Transverse colon (tissue), 4 donors: ENCODE results near the gene PIAS1. TPM values are rescaled to one million over a fixed set of nuclear protein-coding genes. Genes with fewer than 3 reads are reported as not detected.
"Not testable (repeated sequence)": the region's sequence is repeated elsewhere in the genome, so short reads cannot be mapped to it uniquely, and the experiment has no call there.

Source experiments
- DNase-seq: peaks from one replicate; pipeline ENCODE4 v3.0.0-alpha.2; 2019
- H3K27ac ChIP-seq, 4 donors: fragments of 200-600 bp; sonication (generic); 2 replicates each; pipeline ENCODE4 v1.5.1; 2016 to 2018; ENCODE audit warnings: inconsistent platforms in 4 of 4
- H3K27me3 ChIP-seq: fragments of 200-600 bp; sonication (generic); 2 replicates; pipeline ENCODE4 v1.5.1; 2017; ENCODE audit warnings: inconsistent platforms
- H3K36me3 ChIP-seq, 4 donors: fragments of 200-600 bp; sonication (generic); 2 replicates each; pipeline ENCODE4 v1.5.1; 2017 to 2019; ENCODE audit warnings: inconsistent platforms in 4 of 4
- H3K4me1 ChIP-seq, 4 donors: fragments of 200-600 bp; sonication (generic); 2 replicates each; pipeline ENCODE4 v1.5.1; 2017 to 2020; ENCODE audit warnings: inconsistent platforms in 4 of 4
- H3K4me3 ChIP-seq, 4 donors: fragments of 200-600 bp; sonication (generic); 1 replicate in 1 of 4; 2 replicates in 3 of 4; pipeline versions ENCODE4 v1.5.1 to v1.6.1; 2017 to 2019; ENCODE audit warnings: inconsistent platforms in 4 of 4
- H3K9me3 ChIP-seq, 2 donors: fragments of 200-600 bp; sonication (generic); 2 replicates each; pipeline ENCODE4 v1.5.1; 2017 to 2019; ENCODE audit warnings: inconsistent platforms in 2 of 2
- EP300 ChIP-seq: sonication (generic); formaldehyde crosslinking; IDR thresholded peaks from one replicate; pipeline ENCODE4 v1.6.1; 2017; ENCODE audit warnings: antibody characterized with exemption, low read depth
- POLR2A ChIP-seq: fragments of 450-650 bp; IDR thresholded peaks from one replicate; pipeline ENCODE4 v1.6.1; 2016; ENCODE audit warnings: antibody characterized with exemption, mild to moderate bottlenecking, moderate library complexity
- POLR2AphosphoS5 ChIP-seq, 3 donors: sonication (generic); formaldehyde crosslinking; IDR thresholded peaks; one replicate each; pipeline ENCODE4 v1.6.1; 2016; ENCODE audit warnings: antibody characterized with exemption in 3 of 3
- WGBS, 2 donors: methylation state at CpG; one replicate each; pipeline ENCODE4 v1.1.5; 2018; ENCODE audit warnings: low coverage in 1 of 2; 5-methylcytosine and 5-hydroxymethylcytosine counted together
- in situ Hi-C, 4 donors: fragments of 200-750 bp; cut with MboI; loops; one replicate each; pipeline versions ENCODE4 v1.15.0 to v1.15.1; 2017; ENCODE audit warnings: low sequenced_read_pairs in 3 of 4, low pct_ligation_motif_present in 1 of 4, low pct_unique_long_range_greater_than_20kb in 1 of 4
- intact Hi-C: fragments of 100-400 bp; cut with DNase I; formaldehyde crosslinking; loops from one replicate; pipeline ENCODE4 v1.15.1; 2023; ENCODE audit warnings: low total_unique reads
- total RNA-seq, 4 donors: library from RNA; depleted of rRNA; stranded (reverse); fragments of >200 nt; gene quantifications; one replicate each; pipeline ENCODE4 v1.1.0, GENCODE V29; 2016
- TF ChIP-seq, protein P1 (sequence below), 5 experiments: fragments of 200-600 bp in 3 of 5; fragments of 450-650 bp in 2 of 5; sonication (generic) in 3 of 5; IDR thresholded peaks; 1 replicate in 2 of 5; 2 replicates in 3 of 5; pipeline ENCODE4 v1.5.1; 2016 to 2017; ENCODE audit warnings: antibody characterized with exemption in 5 of 5, inconsistent platforms in 3 of 5, mild to moderate bottlenecking in 2 of 5, moderate library complexity in 1 of 5

Gene PIAS1
- total RNA-seq, 4 donors from 2014 or later = 34.0 to 141 (median 55.4) TPM

DNA sequence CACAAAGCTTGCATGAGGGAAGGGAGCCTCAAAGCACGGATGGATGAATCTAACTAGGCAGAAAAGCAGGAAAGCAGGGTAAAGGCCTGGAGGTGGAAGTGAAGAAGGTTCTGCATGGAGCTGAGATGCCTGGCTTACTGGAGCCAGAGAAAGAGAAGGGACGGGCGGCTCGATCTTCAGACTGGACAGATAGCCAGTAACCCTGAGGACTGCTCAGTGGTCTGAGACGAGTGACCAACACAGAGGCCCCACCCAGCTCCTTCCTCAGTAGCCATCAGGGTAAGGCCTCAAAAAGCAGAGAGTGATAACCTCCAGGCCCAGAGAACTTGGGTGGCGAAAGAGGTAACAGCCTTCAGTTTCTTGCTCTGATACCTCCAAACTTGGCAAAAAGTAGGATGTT, 169.1 kb downstream of the PIAS1 start:
- intact Hi-C loops = no loop called here
- in situ Hi-C loops = no loop called here
- Histone ChIP-seq H3K36me3 (no peaks in the 10 kb centered on the region), H3K27me3 (no peaks in the 10 kb centered on the region), H3K4me3 (no peak overlapping the region), H3K4me1 (peaks cover 0 to 6% (median 5%) of the 10 kb centered on the region in 4 donors), H3K9me3 (no peaks in the 10 kb centered on the region), H3K27ac (no peak overlapping the region)
- DNase-seq = no peak
- WGBS, 2 donors = 69 to 89% methylated on average over 3 to 6 of the region's 6 CpGs
- TF ChIP-seq POLR2A = no peak
- no peak for TF ChIP-seq EP300
- TF ChIP-seq, protein P1, sequence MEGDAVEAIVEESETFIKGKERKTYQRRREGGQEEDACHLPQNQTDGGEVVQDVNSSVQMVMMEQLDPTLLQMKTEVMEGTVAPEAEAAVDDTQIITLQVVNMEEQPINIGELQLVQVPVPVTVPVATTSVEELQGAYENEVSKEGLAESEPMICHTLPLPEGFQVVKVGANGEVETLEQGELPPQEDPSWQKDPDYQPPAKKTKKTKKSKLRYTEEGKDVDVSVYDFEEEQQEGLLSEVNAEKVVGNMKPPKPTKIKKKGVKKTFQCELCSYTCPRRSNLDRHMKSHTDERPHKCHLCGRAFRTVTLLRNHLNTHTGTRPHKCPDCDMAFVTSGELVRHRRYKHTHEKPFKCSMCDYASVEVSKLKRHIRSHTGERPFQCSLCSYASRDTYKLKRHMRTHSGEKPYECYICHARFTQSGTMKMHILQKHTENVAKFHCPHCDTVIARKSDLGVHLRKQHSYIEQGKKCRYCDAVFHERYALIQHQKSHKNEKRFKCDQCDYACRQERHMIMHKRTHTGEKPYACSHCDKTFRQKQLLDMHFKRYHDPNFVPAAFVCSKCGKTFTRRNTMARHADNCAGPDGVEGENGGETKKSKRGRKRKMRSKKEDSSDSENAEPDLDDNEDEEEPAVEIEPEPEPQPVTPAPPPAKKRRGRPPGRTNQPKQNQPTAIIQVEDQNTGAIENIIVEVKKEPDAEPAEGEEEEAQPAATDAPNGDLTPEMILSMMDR (IDR thresholded peaks at IDR 0.05) = no peak
- no peak for TF ChIP-seq POLR2AphosphoS5 (IDR thresholded peaks at IDR 0.05)

DNA sequence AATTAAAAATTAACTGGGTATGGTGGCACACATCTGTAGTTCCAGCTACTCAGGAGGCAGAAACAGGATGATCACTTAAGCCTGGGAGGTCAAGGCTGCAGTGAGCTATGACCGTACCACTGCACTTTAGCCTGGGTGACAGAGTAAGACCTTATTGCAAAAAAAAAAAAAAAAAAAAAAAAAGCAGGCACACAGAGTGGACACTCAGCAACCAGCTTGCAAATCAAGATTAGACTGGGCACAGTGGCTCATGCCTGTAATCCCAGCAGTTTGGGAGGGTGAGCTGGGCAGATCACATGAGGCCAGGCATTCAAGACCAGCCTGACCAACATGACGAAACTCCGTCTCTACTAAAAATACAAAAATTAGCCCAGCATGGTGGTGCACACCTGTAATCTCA, 170.0 kb downstream of the PIAS1 start:
- DNase-seq = no peak
- intact Hi-C loops (no loop called here), in situ Hi-C loops (no loop called here)
- H3K4me3 ChIP-seq = no peak overlapping the region
- no peaks in the 10 kb centered on the region for H3K27me3 ChIP-seq
- H3K36me3 ChIP-seq = no peaks in the 10 kb centered on the region
- 80 to 97% methylated on average over 1 to 3 of the region's 3 CpGs for WGBS, 2 donors
- TF ChIP-seq POLR2AphosphoS5 (IDR thresholded peaks at IDR 0.05) (no peak), EP300 (no peak), POLR2A (no peak)
- TF ChIP-seq, protein P1 (IDR thresholded peaks at IDR 0.05) = no peak
- H3K4me1 ChIP-seq = peaks cover 0 to 13% (median 11%) of the 10 kb centered on the region in 4 donors
- H3K27ac ChIP-seq = no peak overlapping the region
- no peaks in the 10 kb centered on the region for H3K9me3 ChIP-seq

DNA sequence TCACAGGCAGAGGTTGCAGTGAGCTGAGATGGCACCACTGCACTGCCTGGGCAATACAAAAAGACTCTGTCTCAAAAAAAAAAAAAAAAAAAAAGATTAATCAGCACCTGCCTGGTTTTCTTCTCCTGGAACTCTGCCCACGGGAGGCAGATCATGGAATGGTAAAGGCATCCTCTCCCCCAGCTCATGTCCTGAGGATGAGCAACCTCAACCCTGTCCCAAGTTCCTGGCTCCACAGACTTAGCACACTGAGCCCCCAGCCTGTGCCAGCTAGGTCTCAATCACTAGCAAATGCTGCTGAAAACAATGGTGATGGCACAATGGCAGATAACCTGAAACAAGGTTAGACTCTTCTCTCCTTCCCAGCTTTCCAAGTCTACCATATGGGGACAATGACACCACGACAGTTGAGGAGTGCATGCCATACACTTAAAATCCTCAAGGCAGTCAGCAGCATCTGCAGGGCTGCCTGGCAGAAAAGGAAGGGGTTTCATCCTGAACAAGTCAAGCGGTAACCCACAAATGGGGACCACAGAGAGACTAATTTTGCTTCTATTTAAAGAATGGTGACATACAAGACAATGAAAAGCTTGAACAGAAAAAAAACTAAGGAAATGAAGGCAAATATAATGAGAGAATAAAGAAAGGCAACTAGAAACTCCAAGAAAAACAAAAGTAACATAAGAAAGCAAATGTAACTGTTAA, 170.6 kb downstream of the PIAS1 start:
- no peak for TF ChIP-seq POLR2AphosphoS5 (IDR thresholded peaks at IDR 0.05)
- TF ChIP-seq, protein P1 (IDR thresholded peaks at IDR 0.05) = no peak
- TF ChIP-seq POLR2A = no peak
- Histone ChIP-seq H3K27ac (no peak overlapping the region), H3K9me3 (no peaks in the 10 kb centered on the region), H3K4me3 (no peak overlapping the region), H3K36me3 (no peaks in the 10 kb centered on the region), H3K4me1 (peaks cover 0 to 13% (median 11%) of the 10 kb centered on the region in 4 donors), H3K27me3 (no peaks in the 10 kb centered on the region)
- WGBS, 2 donors = 72 to 77% methylated on average over 2 to 3 of the region's 3 CpGs
- in situ Hi-C loops (loop anchor here in 1 of 4 donors (25.0 kb wide), 1 partner anchor 163 kb away; no protein-coding TSS in a partner anchor), intact Hi-C loops (no loop called here)
- no peak for DNase-seq

DNA sequence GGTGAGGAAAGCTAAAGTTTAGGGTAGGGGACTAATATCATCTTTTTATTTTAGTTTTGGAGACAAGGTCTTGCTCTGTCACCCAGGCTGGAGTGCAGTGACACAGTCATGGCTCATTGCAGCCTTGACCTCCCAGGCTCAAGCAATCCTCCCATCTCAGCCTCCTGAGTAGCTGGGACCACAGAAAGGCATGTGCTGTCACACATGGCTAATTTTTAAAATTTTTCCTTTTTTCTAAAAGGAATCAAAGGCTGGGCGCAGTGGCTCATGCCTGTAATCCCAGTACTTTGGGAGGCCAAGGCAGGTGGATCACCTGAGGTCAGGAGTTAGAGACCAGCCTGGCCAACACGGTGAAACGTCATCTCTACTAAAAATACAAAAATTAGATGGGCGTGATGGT, 171.3 kb downstream of the PIAS1 start:
- H3K27ac ChIP-seq, H3K36me3 ChIP-seq, H3K9me3 ChIP-seq, DNase-seq, H3K27me3 ChIP-seq, H3K4me3 ChIP-seq, intact Hi-C loops: not testable (repeated sequence)
- peaks cover 5 to 20% (median 13%) of the 10 kb centered on the region in 4 donors for H3K4me1 ChIP-seq
- WGBS, 2 donors = 95% methylated on average over 4 of the region's 4 CpGs; no CpG with 5 or more reads in 1 of the 2 donors
- in situ Hi-C loops = loop anchor here in 1 of 4 donors (25.0 kb wide), 1 partner anchor 162 kb away; no protein-coding TSS in a partner anchor
